Measurements from ENCODE around the gene PRAMEF2.
"Not testable (repeated sequence)": the region's sequence is repeated elsewhere in the genome, so short reads cannot be mapped to it uniquely, and the experiment has no call there.

Gene PRAMEF2

GRCh38 chr1:12899186-12899585, 42.3 kb downstream of the PRAMEF2 start:
- not testable (repeated sequence) for DNase-seq (ENCODE audit: low read depth); H3K4me3 ChIP-seq (ENCODE audit: low read depth, low read length)

GRCh38 chr1:12903793-12904572, 47.1 kb downstream of the PRAMEF2 start:
- DNase-seq (ENCODE audit: low read depth); H3K4me3 ChIP-seq (ENCODE audit: low read depth, low read length): not testable (repeated sequence)

All from GM12864 (cell line).